Colonic mucosa (tissue), 4 donors: Measurements from ENCODE around the gene RECQL5. TPM values are rescaled to one million over a fixed set of nuclear protein-coding genes. Genes with fewer than 3 reads are reported as not detected.

ENCODE experiments used
- DNase-seq: peaks from one replicate; pipeline ENCODE4 v3.0.0-alpha.2; 2020
- H3K27ac ChIP-seq: fragments of 200-600 bp; one replicate; pipeline ENCODE4 v1.8.0; 2021
- H3K27me3 ChIP-seq: fragments of 200-600 bp; one replicate; pipeline ENCODE4 v1.8.0; 2021
- H3K36me3 ChIP-seq: fragments of 200-600 bp; one replicate; pipeline ENCODE4 v1.8.0; 2021
- H3K4me1 ChIP-seq: fragments of 200-600 bp; one replicate; pipeline ENCODE4 v1.8.0; 2021; ENCODE audit warnings: mild to moderate bottlenecking
- H3K4me3 ChIP-seq: fragments of 200-600 bp; one replicate; pipeline ENCODE4 v1.8.0; 2021
- H3K9ac ChIP-seq, 2 donors: one replicate each; pipeline ENCODE4 v1.7.0; 2013; ENCODE audit warnings: control low read depth in 2 of 2, low read depth in 2 of 2, low read length in 2 of 2
- H3K9me3 ChIP-seq: fragments of 200-600 bp; one replicate; pipeline ENCODE4 v1.8.0; 2021
- intact Hi-C: fragments of 100-400 bp; cut with DNase I; formaldehyde crosslinking; loops from one replicate; pipeline ENCODE4 v1.14.1; 2022
- total RNA-seq, 2 donors: library from RNA; stranded (reverse); fragmentation: NEBNext Ultra II Directional in 1 of 2; extraction: Animal tissue kit (Norgen Biotek cat#: 25700) in 1 of 2; gene quantifications; one replicate each; pipeline ENCODE4 v1.2.1, GENCODE V29; 2021
- TF ChIP-seq, protein P1 (sequence below): fragments of 200-600 bp; IDR thresholded peaks from one replicate; pipeline ENCODE4 v1.8.0; 2022; ENCODE audit warnings: antibody characterized with exemption, mild to moderate bottlenecking
- donor health status: healthy.
- donor health status: DM: no; HTN: no; CAD: no.
- donor health status: DM: no; HTN: no; CAD: no.

The RECQL5 gene
- total RNA-seq, 2 donors from 2014 or later: 18.7 to 43.1 TPM

GRCh38 chr17:75603123-75603522 is 63.8 kb downstream of the RECQL5 start:
- Histone ChIP-seq H3K4me1 (peaks cover 3% of the 10 kb centered on the region), H3K9ac (no peak overlapping the region), H3K27ac (no peak overlapping the region), H3K36me3 (no peaks in the 10 kb centered on the region), H3K4me3 (no peak overlapping the region), H3K27me3 (no peaks in the 10 kb centered on the region), H3K9me3 (no peaks in the 10 kb centered on the region)
- TF ChIP-seq, protein P1, sequence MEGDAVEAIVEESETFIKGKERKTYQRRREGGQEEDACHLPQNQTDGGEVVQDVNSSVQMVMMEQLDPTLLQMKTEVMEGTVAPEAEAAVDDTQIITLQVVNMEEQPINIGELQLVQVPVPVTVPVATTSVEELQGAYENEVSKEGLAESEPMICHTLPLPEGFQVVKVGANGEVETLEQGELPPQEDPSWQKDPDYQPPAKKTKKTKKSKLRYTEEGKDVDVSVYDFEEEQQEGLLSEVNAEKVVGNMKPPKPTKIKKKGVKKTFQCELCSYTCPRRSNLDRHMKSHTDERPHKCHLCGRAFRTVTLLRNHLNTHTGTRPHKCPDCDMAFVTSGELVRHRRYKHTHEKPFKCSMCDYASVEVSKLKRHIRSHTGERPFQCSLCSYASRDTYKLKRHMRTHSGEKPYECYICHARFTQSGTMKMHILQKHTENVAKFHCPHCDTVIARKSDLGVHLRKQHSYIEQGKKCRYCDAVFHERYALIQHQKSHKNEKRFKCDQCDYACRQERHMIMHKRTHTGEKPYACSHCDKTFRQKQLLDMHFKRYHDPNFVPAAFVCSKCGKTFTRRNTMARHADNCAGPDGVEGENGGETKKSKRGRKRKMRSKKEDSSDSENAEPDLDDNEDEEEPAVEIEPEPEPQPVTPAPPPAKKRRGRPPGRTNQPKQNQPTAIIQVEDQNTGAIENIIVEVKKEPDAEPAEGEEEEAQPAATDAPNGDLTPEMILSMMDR: no peak
- intact Hi-C loops: no loop called here
- DNase-seq: no peak

DNA sequence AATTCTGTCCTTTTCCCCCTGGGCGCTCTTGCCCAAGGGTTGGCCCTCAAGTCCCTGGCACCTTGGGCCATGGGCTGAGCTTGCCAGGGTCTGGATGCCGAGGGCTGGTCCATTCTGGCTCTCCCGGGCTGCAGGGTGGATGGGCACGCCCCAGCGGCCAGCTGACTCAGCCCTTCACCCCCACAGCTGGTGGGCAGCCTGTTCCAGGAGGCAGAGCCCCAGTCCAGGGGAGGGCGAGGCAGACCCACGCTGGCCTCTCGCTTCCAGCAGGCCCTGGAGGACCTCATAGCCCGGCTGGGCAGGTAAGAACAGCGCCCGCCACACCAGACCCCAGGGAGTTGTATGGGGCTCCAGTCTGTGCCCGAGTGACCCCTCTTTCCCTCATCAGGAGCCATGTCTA is 64.3 kb downstream of the RECQL5 start:
- H3K36me3 ChIP-seq: no peaks in the 10 kb centered on the region
- no peak for DNase-seq
- peaks cover 3% of the 10 kb centered on the region for H3K4me1 ChIP-seq
- TF ChIP-seq, protein P1: no peak
- no peaks in the 10 kb centered on the region for H3K9me3 ChIP-seq
- intact Hi-C loops: no loop called here
- H3K27ac ChIP-seq: no peak overlapping the region
- H3K27me3 ChIP-seq: no peaks in the 10 kb centered on the region
- H3K4me3 ChIP-seq: no peak overlapping the region
- no peak overlapping the region for H3K9ac ChIP-seq

DNA sequence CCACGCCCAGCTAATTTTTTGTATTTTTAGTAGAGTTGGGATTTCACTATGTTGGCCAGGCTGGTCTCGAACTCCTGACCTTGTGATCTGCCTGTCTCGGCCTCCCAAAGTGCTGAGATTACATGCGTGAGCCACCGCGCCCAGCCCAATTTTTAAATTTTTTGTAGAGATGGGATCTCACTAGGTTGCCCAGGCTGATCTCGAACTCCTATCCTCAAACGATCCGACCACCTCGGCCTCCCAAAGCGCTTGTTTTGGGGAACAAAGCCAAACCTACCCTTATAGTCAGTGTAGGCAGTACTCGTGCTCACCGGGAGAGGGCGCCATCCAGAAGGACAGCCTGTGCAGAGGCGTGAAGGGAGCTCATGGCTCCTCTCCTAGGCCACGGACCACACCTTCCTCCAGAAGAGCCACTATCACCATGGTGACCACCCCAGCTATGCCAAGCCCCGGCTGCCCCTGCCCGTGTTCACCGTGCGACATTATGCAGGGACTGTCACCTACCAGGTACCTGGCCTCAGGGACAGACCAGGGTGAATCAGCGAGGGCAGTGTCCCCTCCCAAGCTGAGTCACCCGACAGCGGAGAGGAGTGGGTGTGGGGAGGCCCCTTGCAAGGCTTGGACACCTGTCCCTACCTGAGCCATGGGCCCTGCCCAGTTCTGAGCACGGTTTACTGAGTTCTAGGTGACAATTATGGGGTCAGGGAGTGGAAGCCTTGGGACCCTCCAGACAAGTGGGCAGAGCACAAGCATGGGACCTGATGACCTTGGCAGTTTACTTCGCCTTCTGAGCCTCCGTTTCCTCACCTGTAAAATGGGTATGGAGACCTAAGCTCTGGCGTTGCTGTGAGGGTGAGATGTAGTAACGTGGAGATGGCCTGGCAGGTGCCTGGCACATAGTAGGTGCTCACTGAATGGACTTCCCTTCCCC is 65.6 kb downstream of the RECQL5 start:
- Histone ChIP-seq H3K27me3 (no peaks in the 10 kb centered on the region), H3K36me3 (no peaks in the 10 kb centered on the region), H3K9ac (no peak overlapping the region), H3K27ac (no peak overlapping the region), H3K4me1 (peaks cover 3% of the 10 kb centered on the region), H3K9me3 (no peaks in the 10 kb centered on the region), H3K4me3 (no peak overlapping the region)
- TF ChIP-seq, protein P1: peak; percentile 85
- intact Hi-C loops: no loop called here
- DNase-seq: peak; percentile 89

DNA sequence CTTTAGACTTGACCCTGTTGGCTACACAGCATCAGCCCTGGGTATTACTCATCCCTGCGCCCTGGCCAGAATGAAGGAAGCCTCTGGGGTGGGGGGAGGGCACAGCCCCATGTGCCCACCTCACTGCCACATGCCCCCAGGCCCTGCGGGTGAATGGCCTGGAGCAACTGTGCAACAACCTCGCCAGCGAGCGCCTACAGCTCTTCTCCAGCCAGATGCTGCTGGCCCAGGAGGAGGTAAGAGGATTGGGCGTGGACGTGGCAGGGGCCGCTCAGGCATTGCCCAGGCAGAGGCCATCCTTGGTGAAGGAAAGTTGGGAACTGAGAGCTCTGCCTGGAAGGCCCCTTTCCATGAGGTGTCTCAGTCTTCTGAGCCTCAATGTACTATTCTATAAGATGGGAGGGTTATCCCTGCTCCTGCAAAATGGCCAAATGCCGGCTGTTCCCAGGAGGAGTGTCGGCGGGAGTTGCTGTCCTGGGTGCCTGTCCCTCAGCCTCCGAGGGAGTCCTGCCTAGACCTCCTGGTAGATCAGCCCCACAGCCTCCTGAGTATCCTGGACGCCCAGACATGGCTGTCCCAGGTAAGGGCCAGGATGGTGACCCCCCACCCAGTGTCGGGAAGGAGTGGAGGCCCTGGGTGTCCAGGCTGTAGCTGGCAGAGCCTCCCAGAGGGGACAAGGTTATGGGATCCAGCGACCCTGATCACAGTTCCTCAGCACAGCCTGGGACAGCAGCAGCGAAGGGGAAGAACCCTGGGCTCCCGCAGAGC is 70.5 kb downstream of the RECQL5 start:
- Histone ChIP-seq H3K27me3 (no peaks in the 10 kb centered on the region), H3K4me1 (no peaks in the 10 kb centered on the region), H3K4me3 (no peak overlapping the region), H3K36me3 (no peaks in the 10 kb centered on the region), H3K9ac (no peak overlapping the region), H3K9me3 (no peaks in the 10 kb centered on the region), H3K27ac (no peak overlapping the region)
- TF ChIP-seq, protein P1: no peak
- intact Hi-C loops: no loop called here
- DNase-seq: no peak

GRCh38 chr17:75595920-75596313 is 71.0 kb downstream of the RECQL5 start:
- Histone ChIP-seq H3K9me3 (no peaks in the 10 kb centered on the region), H3K4me3 (no peak overlapping the region), H3K9ac (no peak overlapping the region), H3K36me3 (no peaks in the 10 kb centered on the region), H3K27me3 (no peaks in the 10 kb centered on the region), H3K4me1 (no peaks in the 10 kb centered on the region), H3K27ac (no peak overlapping the region)
- TF ChIP-seq, protein P1: no peak
- no peak for DNase-seq
- intact Hi-C loops: no loop called here
